ENCODE data around the gene RAPGEF5.
A peak's percentile ranks its signal among the peaks of the same experiment; 100 is the strongest.

The RAPGEF5 gene

GRCh38 chr7:22196429-22196828, 160.5 kb downstream of the RAPGEF5 start:
- Mint-ChIP-seq H3K27me3 (no peaks in the 10 kb centered on the region), H3K9me3 (no peaks in the 10 kb centered on the region), H3K4me3 (no peak overlapping the region), H3K27ac (no peak overlapping the region), H3K4me1 (no peaks in the 10 kb centered on the region)
- DNase-seq (no peak), ATAC-seq (no peak)

- Mint-ChIP-seq H3K4me3 (no peak overlapping the region), H3K27ac (no peak overlapping the region), H3K27me3 (peaks cover 5% of the 10 kb centered on the region), H3K4me1 (no peaks in the 10 kb centered on the region), H3K9me3 (no peaks in the 10 kb centered on the region)
- ATAC-seq (no peak), DNase-seq (no peak)
Measured at GRCh38 chr7:22195397-22196172, 161.4 kb downstream of the RAPGEF5 start.

DNA sequence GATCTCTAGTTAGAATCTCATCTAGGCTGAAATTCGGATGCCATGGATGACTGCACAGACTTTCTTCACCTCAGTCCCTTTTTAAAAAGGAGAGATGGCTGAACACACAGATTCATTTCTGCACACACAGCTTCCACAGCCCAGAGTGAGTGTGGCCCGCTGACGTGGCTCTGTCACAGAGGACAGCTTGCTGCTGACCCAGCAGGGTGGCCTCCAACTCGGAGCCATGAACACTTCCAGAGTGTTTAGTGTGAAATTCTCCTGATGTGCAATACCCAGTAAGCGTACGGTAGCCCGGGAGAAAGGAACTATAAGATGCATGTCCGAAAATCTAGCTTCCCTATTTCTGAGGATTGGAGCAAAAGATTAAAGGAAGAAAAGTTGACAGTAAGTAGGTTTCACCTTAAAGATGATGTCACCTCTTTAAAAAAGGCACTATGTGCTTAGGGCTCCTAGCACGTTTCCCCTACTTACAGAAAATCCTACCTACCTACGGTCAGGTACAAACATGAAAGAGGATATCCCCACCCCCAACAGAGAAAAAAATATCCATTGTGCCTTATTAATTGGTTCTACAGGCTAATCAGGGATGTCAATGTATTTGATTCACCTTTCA, 162.2 kb downstream of the RAPGEF5 start:
- peaks cover 6% of the 10 kb centered on the region for H3K27me3 Mint-ChIP-seq
- H3K4me1 Mint-ChIP-seq, result no peaks in the 10 kb centered on the region
- no peak overlapping the region for H3K27ac Mint-ChIP-seq

DNA sequence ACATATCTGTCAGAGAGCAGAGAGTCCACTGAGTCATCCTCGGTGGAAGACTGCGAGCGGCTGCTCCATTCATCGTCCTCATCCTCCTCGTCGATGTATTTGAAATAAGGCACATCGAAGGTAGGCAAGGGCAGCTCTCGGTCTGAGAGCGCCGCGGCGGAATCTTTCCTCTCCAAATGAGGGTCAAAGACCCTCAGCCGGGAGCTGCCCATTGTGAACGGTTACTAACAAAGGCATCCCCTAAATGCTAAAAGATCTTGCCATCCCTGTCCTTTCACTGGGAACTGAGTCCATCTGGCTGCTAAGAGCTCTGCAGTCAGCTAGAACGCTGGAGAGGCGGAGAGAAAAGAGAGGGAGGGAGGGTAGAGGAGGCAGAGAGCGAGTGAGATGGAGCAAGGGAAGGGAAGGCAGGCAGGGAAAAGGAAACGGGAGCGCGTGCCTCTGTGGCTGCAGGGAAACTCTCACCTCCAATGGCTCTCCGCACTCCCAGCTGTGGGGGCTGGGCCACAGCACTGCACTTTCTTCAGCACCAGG, 163.4 kb downstream of the RAPGEF5 start:
- ATAC-seq, result no peak
- Mint-ChIP-seq H3K4me1 (no peaks in the 10 kb centered on the region), H3K4me3 (no peak overlapping the region), H3K9me3 (no peaks in the 10 kb centered on the region), H3K27me3 (peaks cover 6% of the 10 kb centered on the region), H3K27ac (peak overlapping the region in 1 of 2 donors; percentile 32)
- no peak for DNase-seq

More for the DNA sequence above, 162.2 kb downstream of the RAPGEF5 start:
- Mint-ChIP-seq H3K4me3 (no peak overlapping the region), H3K9me3 (no peaks in the 10 kb centered on the region)
- ATAC-seq, result no peak
- no peak for DNase-seq

DNA sequence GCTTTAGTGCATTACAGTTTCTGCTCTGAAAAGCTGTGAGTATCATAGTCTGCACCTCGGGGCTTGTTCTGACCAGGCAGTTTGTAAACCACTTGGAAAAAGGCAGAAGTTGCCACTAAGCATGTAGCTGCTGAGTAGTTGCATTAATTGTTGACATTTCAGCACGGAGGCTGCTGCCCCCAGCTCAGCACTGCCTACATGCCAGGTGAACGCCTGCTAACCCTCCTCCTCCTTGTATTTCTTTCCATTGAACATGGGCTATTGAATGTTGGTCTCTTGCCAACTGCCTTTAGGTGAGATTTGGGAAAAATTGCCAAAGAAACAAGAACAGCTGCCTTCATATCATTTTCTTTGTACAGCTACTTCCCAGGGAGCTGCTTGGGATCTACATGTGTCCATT, 164.2 kb downstream of the RAPGEF5 start:
- Mint-ChIP-seq H3K4me3 (no peak overlapping the region), H3K4me1 (no peaks in the 10 kb centered on the region), H3K9me3 (no peaks in the 10 kb centered on the region), H3K27me3 (peaks cover 6% of the 10 kb centered on the region), H3K27ac (no peak overlapping the region)
- no peak for DNase-seq
- no peak for ATAC-seq

- Mint-ChIP-seq H3K9me3 (no peaks in the 10 kb centered on the region), H3K4me3 (no peak overlapping the region), H3K27ac (no peak overlapping the region), H3K27me3 (peaks cover 6% of the 10 kb centered on the region), H3K4me1 (no peaks in the 10 kb centered on the region)
- ATAC-seq (no peak), DNase-seq (no peak)
Measured at GRCh38 chr7:22190736-22191135, 166.2 kb downstream of the RAPGEF5 start.

- Mint-ChIP-seq H3K4me1 (no peaks in the 10 kb centered on the region), H3K4me3 (no peak overlapping the region), H3K9me3 (no peaks in the 10 kb centered on the region), H3K27me3 (peaks cover 15% of the 10 kb centered on the region), H3K27ac (no peak overlapping the region)
- DNase-seq, result no peak
- ATAC-seq, result no peak
Measured at GRCh38 chr7:22189741-22190140, 167.2 kb downstream of the RAPGEF5 start.

GRCh38 chr7:22189230-22189629, 167.7 kb downstream of the RAPGEF5 start:
- ATAC-seq, result no peak
- no peak overlapping the region for H3K4me3 Mint-ChIP-seq
- H3K27ac Mint-ChIP-seq, result no peak overlapping the region
- no peak for DNase-seq
- H3K27me3 Mint-ChIP-seq, result peaks cover 18% of the 10 kb centered on the region
- no peaks in the 10 kb centered on the region for H3K4me1 Mint-ChIP-seq
- no peaks in the 10 kb centered on the region for H3K9me3 Mint-ChIP-seq

- ATAC-seq (no peak), DNase-seq (no peak)
- peaks cover 18% of the 10 kb centered on the region for H3K27me3 Mint-ChIP-seq
- H3K4me3 Mint-ChIP-seq, result no peak overlapping the region
- H3K4me1 Mint-ChIP-seq, result no peaks in the 10 kb centered on the region
- H3K27ac Mint-ChIP-seq, result no peak overlapping the region
- no peaks in the 10 kb centered on the region for H3K9me3 Mint-ChIP-seq
Measured at GRCh38 chr7:22187691-22188348, 169.1 kb downstream of the RAPGEF5 start.

DNA sequence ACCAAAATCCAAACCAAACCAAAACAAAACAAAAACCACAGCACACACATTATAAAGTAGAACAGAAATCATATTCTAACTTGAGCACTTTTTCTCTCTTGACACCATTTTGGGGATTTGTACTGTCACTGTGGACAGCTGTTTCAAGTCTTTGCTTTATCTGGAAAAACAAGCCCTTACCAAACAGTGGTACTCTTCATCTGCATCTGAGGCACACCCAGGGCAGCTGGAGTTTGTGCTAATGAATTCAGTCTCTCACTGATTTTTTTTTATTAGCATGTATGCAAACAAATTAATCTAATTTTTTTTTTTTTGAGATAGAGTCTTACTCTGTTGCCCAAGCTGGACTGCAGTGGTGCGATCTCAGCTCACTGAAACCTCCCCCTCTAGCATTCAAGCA, 171.4 kb downstream of the RAPGEF5 start:
- H3K4me3 Mint-ChIP-seq, result no peak overlapping the region
- no peak for ATAC-seq
- no peak overlapping the region for H3K27ac Mint-ChIP-seq
- H3K4me1 Mint-ChIP-seq, result peaks cover 7% of the 10 kb centered on the region
- peaks cover 34% of the 10 kb centered on the region for H3K27me3 Mint-ChIP-seq
- H3K9me3 Mint-ChIP-seq, result no peaks in the 10 kb centered on the region
- no peak for DNase-seq

GRCh38 chr7:22184549-22185199, 172.3 kb downstream of the RAPGEF5 start:
- DNase-seq (no peak), ATAC-seq (no peak)
- no peaks in the 10 kb centered on the region for H3K9me3 Mint-ChIP-seq

DNA sequence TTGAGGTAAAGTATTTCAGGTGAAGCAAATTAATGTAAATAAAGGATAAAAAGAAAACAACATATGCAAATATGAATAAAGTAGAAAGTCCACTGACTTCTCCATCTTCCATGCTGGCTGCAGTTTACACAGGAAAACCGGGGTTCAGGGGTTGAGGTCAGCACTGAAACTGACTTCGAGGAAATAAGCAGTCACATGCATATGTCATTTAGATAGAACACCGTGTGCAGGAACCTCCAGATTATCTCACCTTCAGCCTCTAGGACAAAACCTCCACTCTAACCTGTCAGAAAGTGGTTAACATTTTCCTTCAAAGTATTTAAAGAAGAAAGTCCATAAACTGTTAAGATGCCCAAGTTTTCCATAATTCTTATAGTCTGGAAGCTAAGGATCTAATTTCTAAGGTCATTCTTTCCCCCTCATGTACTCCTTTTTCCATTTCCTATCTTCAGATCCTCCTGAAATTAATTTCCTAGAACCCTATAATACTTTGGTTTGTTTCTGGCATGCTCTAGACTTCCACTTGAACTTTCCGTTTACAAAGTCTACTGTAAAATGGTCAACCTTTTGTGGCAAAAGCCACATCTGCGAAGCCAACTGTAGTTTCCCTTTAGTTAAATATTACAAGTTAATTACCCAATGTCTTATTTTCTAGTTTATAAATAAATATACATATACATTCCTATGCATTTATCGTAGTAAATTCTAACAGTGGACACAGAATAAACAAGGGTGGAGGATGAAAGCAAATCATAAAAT, 173.3 kb downstream of the RAPGEF5 start:
- DNase-seq (no peak), ATAC-seq (no peak)
- Mint-ChIP-seq H3K4me3 (no peak overlapping the region), H3K9me3 (no peaks in the 10 kb centered on the region), H3K27me3 (peaks cover 46% of the 10 kb centered on the region), H3K27ac (peak overlapping the region in 1 of 2 donors; percentile 14), H3K4me1 (peaks cover 7% of the 10 kb centered on the region)

More at GRCh38 chr7:22184549-22185199, 172.3 kb downstream of the RAPGEF5 start:
- Mint-ChIP-seq H3K27ac (peak overlapping the region in 1 of 2 donors; percentile 47), H3K4me3 (no peak overlapping the region), H3K27me3 (peaks cover 38% of the 10 kb centered on the region), H3K4me1 (peaks cover 7% of the 10 kb centered on the region)

DNA sequence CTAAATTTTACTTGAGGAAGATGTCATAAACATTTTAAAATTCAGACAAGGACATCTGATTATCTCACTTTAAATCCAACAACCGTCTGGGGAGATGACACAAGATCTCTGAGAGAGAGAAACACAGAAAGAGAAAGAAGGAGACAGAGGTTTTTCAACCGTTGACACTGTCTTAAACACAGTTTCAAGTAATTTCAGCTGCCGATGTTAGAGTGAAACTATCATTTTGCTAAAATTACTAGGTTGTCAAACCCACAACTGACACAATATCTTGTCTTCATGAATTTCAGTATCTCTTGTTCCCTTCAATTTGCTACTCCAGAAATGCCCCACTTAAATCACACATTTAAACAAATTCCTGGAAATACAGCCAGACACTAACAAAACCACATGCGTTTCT, 174.8 kb downstream of the RAPGEF5 start:
- DNase-seq, result no peak
- H3K4me3 Mint-ChIP-seq, result no peak overlapping the region
- H3K9me3 Mint-ChIP-seq, result no peaks in the 10 kb centered on the region
- ATAC-seq, result no peak
- peaks cover 7% of the 10 kb centered on the region for H3K4me1 Mint-ChIP-seq
- H3K27ac Mint-ChIP-seq, result no peak overlapping the region
- H3K27me3 Mint-ChIP-seq, result peaks cover 52% of the 10 kb centered on the region

DNA sequence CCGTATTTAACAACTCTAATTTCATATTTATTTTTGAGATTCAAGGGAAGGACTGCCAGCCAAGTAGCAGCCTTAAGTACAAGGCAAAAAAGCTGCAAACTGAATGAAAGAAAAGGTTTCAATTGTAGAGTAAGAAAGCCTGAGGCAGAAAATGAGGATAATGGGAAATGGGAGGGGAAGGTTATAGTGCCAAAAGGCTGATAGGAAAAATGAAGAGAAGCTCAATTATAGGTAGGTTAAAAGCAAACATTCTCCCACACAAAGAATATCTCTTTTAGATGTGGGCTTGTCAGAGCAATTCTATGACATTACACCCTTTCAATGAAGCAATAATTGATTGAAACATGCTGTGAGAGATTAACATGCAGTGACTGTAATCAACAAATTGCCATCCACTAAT, 175.3 kb downstream of the RAPGEF5 start:
- Mint-ChIP-seq H3K9me3 (no peaks in the 10 kb centered on the region), H3K4me3 (no peak overlapping the region), H3K4me1 (peaks cover 7% of the 10 kb centered on the region), H3K27ac (no peak overlapping the region), H3K27me3 (peaks cover 52% of the 10 kb centered on the region)
- no peak for ATAC-seq
- no peak for DNase-seq

DNA sequence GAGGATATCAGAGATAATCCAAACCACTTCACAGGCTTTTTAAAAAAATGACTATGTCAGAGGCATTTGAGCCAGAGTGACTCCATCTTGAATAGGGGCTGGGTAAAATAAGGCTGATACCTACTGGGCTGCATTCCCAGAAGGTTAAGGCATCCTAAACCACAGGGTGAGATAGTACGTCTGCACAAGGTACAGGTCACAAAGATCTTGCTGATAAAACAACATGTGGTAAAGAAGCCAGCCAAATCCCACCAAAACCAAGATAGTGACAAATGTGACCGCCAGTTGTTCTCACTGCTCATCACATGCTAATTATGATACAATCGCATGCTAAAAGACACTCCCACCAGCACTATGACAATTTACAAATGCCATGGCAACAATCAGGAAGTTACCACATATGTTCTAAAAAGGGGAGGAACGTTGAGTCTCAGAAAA, 177.5 kb downstream of the RAPGEF5 start:
- no peak for ATAC-seq
- Mint-ChIP-seq H3K4me1 (peaks cover 8% of the 10 kb centered on the region), H3K27ac (no peak overlapping the region), H3K9me3 (no peaks in the 10 kb centered on the region), H3K27me3 (peaks cover 41% of the 10 kb centered on the region), H3K4me3 (no peak overlapping the region)
- no peak for DNase-seq
